ENCODE measurements around the gene PLEKHA7.

GRCh38 chr11:16846305-16846704 lies 167.9 kb downstream of the PLEKHA7 start:
- TF ChIP-seq, protein P1, sequence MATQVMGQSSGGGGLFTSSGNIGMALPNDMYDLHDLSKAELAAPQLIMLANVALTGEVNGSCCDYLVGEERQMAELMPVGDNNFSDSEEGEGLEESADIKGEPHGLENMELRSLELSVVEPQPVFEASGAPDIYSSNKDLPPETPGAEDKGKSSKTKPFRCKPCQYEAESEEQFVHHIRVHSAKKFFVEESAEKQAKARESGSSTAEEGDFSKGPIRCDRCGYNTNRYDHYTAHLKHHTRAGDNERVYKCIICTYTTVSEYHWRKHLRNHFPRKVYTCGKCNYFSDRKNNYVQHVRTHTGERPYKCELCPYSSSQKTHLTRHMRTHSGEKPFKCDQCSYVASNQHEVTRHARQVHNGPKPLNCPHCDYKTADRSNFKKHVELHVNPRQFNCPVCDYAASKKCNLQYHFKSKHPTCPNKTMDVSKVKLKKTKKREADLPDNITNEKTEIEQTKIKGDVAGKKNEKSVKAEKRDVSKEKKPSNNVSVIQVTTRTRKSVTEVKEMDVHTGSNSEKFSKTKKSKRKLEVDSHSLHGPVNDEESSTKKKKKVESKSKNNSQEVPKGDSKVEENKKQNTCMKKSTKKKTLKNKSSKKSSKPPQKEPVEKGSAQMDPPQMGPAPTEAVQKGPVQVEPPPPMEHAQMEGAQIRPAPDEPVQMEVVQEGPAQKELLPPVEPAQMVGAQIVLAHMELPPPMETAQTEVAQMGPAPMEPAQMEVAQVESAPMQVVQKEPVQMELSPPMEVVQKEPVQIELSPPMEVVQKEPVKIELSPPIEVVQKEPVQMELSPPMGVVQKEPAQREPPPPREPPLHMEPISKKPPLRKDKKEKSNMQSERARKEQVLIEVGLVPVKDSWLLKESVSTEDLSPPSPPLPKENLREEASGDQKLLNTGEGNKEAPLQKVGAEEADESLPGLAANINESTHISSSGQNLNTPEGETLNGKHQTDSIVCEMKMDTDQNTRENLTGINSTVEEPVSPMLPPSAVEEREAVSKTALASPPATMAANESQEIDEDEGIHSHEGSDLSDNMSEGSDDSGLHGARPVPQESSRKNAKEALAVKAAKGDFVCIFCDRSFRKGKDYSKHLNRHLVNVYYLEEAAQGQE (IDR thresholded peaks at IDR 0.05; ENCODE audit: insufficient read depth in 1 of 2, low read depth in 2 of 2, low read length in 2 of 2), result no peak
- no peak for TF ChIP-seq POLR2AphosphoS5 (IDR thresholded peaks at IDR 0.05; ENCODE audit: low read depth, low read length)
- no peak for TF ChIP-seq TAF1 (IDR thresholded peaks at IDR 0.05; ENCODE audit: borderline replicate concordance, insufficient read depth, low read length)
- no peak for TF ChIP-seq SIN3A (IDR thresholded peaks at IDR 0.05; ENCODE audit: borderline replicate concordance, insufficient read depth, low read length)

Measured in PFSK-1 (cell line).